Calu3 (cell line): Measurements from ENCODE around the gene SP1. TPM values are rescaled to one million over a fixed set of nuclear protein-coding genes. Genes with fewer than 3 reads are reported as not detected.

Experiments
- BruUV-seq: library from RNA; stranded (reverse); fragments of 400-500 nt; replicated peaks from 2 replicates; lab custom pipeline; 2021; lab: Mats Ljungman, UMichigan
- CTCF ChIA-PET: fragments of 300-600 bp; sonication (Branson Sonifier 250); formaldehyde crosslinking; loops from one replicate; lab custom pipeline; 2022; ENCODE audit warnings: antibody characterized with exemption; lab: Charles Lee
- DNase-seq: peaks from one replicate; pipeline ENCODE4 v3.0.0; 2022
- H3K27ac Mint-ChIP-seq: one replicate; pipeline ENCODE4 v1.8.0; 2022; ENCODE audit warnings: mixed read lengths; ENCODE audit not compliant: unreplicated experiment
- H3K27me3 Mint-ChIP-seq: one replicate; pipeline ENCODE4 v1.8.0; 2022; ENCODE audit warnings: mixed read lengths; ENCODE audit not compliant: unreplicated experiment
- H3K36me3 Mint-ChIP-seq: one replicate; pipeline ENCODE4 v1.8.0; 2022; ENCODE audit warnings: mild to moderate bottlenecking, moderate library complexity, mixed read lengths; ENCODE audit not compliant: insufficient read depth, unreplicated experiment
- H3K4me1 Mint-ChIP-seq: one replicate; pipeline ENCODE4 v1.8.0; 2022; ENCODE audit warnings: mild to moderate bottlenecking, low read depth, mixed read lengths; ENCODE audit not compliant: unreplicated experiment
- H3K4me3 Mint-ChIP-seq: one replicate; pipeline ENCODE4 v1.8.0; 2022; ENCODE audit warnings: mild to moderate bottlenecking, low read depth, moderate library complexity, mixed read lengths; ENCODE audit not compliant: unreplicated experiment
- H3K9me3 Mint-ChIP-seq: one replicate; pipeline ENCODE4 v1.8.0; 2022; ENCODE audit warnings: low read depth, mixed read lengths; ENCODE audit not compliant: unreplicated experiment
- intact Hi-C: fragments of 100-400 bp; cut with micrococcal nuclease; formaldehyde crosslinking; loops from one replicate; pipeline ENCODE4 v1.10.0; 2022; ENCODE audit not compliant: unreplicated experiment
- total RNA-seq: library from RNA; stranded (reverse); gene quantifications from 2 replicates; pipeline ENCODE4 v1.2.3, GENCODE V29; 2022
- TF ChIP-seq, protein P1 (sequence below): fragments of 200-600 bp; IDR thresholded peaks from one replicate; pipeline ENCODE4 v1.8.0; 2022; ENCODE audit warnings: antibody characterized with exemption; ENCODE audit not compliant: unreplicated experiment

Gene SP1
- total RNA-seq, 1 experiment from 2014 or later: 58.0 TPM

DNA sequence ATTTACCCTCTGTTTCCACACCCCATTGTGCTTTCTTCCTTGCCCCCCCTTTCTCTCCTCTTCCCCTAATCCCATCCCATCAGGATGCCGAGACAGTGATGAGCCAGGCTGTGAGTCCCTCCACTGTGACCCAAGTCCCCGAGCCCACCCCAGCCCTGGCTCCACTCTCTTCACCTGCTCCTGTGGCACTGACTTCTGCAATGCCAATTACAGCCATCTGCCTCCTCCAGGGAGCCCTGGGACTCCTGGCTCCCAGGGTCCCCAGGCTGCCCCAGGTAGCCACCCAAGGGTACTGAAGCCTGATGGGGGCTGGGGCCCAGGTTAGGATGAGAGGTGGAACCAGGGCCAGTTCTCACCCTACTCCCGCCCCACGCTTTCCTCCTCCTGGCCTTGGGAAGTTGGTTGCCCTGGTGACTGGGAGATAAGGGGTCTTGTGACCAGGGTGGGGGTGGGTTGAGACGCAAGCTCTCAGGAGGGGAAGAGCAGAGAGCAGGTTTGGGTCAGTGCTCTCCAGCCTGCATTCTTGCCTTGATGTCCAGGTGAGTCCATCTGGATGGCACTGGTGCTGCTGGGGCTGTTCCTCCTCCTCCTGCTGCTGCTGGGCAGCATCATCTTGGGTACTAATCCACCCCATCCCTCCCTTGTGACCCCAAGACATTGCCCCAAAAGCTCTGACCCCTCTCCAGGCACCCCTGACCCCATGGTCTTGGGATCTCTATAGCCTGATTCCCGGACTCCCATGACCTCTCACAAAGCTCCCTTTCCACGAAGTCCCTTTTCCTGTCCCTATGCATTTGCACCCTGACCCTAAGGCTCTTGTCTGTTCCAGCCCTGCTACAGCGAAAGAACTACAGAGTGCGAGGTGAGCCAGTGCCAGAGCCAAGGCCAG lies 44.9 kb downstream of the SP1 start:
- intact Hi-C loops: no loop called here
- Mint-ChIP-seq H3K4me1 (peaks cover 19% of the 10 kb centered on the region), H3K27ac (no peak overlapping the region), H3K27me3 (no peaks in the 10 kb centered on the region), H3K9me3 (no peaks in the 10 kb centered on the region), H3K4me3 (no peak overlapping the region), H3K36me3 (peaks cover 6% of the 10 kb centered on the region)
- CTCF ChIA-PET: no interaction called here
- BruUV-seq: no TSS peak
- no peak for DNase-seq
- TF ChIP-seq, protein P1, sequence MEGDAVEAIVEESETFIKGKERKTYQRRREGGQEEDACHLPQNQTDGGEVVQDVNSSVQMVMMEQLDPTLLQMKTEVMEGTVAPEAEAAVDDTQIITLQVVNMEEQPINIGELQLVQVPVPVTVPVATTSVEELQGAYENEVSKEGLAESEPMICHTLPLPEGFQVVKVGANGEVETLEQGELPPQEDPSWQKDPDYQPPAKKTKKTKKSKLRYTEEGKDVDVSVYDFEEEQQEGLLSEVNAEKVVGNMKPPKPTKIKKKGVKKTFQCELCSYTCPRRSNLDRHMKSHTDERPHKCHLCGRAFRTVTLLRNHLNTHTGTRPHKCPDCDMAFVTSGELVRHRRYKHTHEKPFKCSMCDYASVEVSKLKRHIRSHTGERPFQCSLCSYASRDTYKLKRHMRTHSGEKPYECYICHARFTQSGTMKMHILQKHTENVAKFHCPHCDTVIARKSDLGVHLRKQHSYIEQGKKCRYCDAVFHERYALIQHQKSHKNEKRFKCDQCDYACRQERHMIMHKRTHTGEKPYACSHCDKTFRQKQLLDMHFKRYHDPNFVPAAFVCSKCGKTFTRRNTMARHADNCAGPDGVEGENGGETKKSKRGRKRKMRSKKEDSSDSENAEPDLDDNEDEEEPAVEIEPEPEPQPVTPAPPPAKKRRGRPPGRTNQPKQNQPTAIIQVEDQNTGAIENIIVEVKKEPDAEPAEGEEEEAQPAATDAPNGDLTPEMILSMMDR: no peak

DNA sequence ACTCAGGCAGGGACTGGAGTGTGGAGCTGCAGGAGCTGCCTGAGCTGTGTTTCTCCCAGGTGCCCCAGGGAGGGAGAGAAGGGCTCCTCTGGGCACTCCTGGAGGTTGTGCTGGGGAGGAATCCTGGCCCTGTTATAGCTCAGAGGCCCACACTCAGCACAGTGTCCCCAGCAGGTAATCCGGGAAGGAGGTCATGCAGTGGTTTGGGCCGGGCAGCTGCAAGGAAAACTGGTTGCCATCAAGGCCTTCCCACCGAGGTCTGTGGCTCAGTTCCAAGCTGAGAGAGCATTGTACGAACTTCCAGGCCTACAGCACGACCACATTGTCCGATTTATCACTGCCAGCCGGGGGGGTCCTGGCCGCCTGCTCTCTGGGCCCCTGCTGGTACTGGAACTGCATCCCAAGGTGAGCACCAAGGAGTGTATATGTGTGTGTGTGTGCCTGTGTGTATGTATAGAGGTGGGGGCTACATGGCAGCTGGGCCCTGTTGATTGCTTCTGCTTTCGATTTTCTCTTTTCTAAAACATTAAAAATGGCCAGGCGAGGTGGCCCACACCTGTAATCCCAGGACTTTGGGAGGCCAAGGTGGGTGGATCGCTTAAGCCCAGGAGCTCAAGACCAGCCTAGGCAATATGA lies 45.7 kb downstream of the SP1 start:
- no peak for DNase-seq
- Mint-ChIP-seq H3K36me3 (peaks cover 6% of the 10 kb centered on the region), H3K9me3 (no peaks in the 10 kb centered on the region), H3K27me3 (no peaks in the 10 kb centered on the region), H3K27ac (no peak overlapping the region), H3K4me3 (no peak overlapping the region), H3K4me1 (peaks cover 16% of the 10 kb centered on the region)
- TF ChIP-seq, protein P1: no peak
- CTCF ChIA-PET: no interaction called here
- BruUV-seq: no TSS peak
- intact Hi-C loops: no loop called here

DNA sequence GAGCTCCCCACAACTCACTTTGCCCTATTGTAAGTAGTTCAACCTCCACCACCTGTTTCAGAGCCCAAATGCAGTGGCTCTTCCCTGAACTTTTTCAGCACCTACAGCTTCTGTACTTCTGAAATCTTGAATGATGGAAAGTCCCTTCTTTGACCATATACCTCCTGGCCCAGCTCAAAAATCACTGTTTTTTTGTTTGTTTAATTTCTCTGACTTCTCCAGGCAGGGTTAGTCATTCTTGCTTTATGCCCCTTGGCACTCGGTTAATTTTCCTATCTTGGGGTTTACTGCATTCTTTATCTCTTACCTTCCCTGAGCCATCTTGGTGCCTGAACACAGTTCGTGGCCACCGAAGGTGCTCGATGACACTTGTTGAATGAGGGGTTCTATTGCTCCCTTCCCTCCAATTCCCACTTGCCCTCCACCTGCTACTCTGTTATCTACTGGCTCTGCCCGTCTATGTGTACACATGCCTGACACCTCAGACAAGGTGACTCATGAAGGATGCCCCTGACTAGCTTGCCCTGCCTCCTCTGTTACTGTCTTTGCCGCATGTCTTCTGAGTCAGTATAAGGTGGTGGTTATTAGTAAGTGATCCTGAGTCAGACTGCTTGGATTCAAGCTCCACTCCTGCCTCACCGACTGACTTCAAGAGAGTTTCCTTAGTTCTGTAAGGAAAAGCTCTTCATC lies 48.1 kb downstream of the SP1 start:
- intact Hi-C loops: no loop called here
- Mint-ChIP-seq H3K27me3 (no peaks in the 10 kb centered on the region), H3K9me3 (no peaks in the 10 kb centered on the region), H3K4me3 (no peak overlapping the region), H3K4me1 (peaks cover 16% of the 10 kb centered on the region), H3K36me3 (no peaks in the 10 kb centered on the region), H3K27ac (no peak overlapping the region)
- TF ChIP-seq, protein P1: no peak
- no peak for DNase-seq
- CTCF ChIA-PET: interaction anchor here (1.4 to 1.5 kb wide), 2 partner anchors 76 to 83 kb away, joined by 3 to 4 read pairs; no protein-coding TSS in a partner anchor
- BruUV-seq: no TSS peak

DNA sequence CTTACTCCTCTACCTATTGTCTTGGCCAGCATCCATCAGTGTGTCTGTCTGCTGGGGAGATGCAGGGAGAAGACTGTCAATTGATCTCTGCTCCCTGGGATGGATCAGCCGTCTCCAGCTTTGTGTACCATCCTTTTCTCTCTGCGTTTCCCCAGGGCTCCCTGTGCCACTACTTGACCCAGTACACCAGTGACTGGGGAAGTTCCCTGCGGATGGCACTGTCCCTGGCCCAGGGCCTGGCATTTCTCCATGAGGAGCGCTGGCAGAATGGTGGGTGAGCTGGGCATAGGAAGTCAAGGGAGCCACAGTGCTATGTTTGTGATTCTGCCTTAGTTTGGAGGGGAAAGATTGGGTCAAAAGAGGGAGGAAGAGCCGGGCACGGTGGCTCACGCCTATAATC lies 48.8 kb downstream of the SP1 start:
- Mint-ChIP-seq H3K4me3 (no peak overlapping the region), H3K27ac (no peak overlapping the region), H3K4me1 (peaks cover 16% of the 10 kb centered on the region), H3K9me3 (no peaks in the 10 kb centered on the region), H3K27me3 (no peaks in the 10 kb centered on the region), H3K36me3 (no peaks in the 10 kb centered on the region)
- intact Hi-C loops: no loop called here
- no peak for DNase-seq
- TF ChIP-seq, protein P1: no peak
- CTCF ChIA-PET: interaction anchor here (1.4 to 1.5 kb wide), 2 partner anchors 76 to 84 kb away, joined by 3 to 4 read pairs; no protein-coding TSS in a partner anchor
- no TSS peak for BruUV-seq
